ENCODE measurements around the gene PRKN.

- TF ChIP-seq, protein P1, sequence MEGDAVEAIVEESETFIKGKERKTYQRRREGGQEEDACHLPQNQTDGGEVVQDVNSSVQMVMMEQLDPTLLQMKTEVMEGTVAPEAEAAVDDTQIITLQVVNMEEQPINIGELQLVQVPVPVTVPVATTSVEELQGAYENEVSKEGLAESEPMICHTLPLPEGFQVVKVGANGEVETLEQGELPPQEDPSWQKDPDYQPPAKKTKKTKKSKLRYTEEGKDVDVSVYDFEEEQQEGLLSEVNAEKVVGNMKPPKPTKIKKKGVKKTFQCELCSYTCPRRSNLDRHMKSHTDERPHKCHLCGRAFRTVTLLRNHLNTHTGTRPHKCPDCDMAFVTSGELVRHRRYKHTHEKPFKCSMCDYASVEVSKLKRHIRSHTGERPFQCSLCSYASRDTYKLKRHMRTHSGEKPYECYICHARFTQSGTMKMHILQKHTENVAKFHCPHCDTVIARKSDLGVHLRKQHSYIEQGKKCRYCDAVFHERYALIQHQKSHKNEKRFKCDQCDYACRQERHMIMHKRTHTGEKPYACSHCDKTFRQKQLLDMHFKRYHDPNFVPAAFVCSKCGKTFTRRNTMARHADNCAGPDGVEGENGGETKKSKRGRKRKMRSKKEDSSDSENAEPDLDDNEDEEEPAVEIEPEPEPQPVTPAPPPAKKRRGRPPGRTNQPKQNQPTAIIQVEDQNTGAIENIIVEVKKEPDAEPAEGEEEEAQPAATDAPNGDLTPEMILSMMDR (IDR thresholded peaks at IDR 0.05; ENCODE audit: low read depth, low read length): no peak
- TF ChIP-seq, protein P2, sequence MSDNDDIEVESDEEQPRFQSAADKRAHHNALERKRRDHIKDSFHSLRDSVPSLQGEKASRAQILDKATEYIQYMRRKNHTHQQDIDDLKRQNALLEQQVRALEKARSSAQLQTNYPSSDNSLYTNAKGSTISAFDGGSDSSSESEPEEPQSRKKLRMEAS (IDR thresholded peaks at IDR 0.05; ENCODE audit: low read depth, low read length): no peak
- TF ChIP-seq POLR2A (IDR thresholded peaks at IDR 0.05; ENCODE audit: extremely low read depth, insufficient read length) (no peak), MYC (IDR thresholded peaks at IDR 0.05; ENCODE audit: low read depth, low read length) (no peak)
These were observed 12.0 kb downstream of the PRKN start for GRCh38 chr6:162715601-162716000.
